GM12878 (cell line): ENCODE data around the gene KCNQ1OT1. TPM values are rescaled to one million over a fixed set of nuclear protein-coding genes. Genes with fewer than 3 reads are reported as not detected.

Source experiments
- ATAC-seq: fragments of 200-7000 bp; cut with Tn5 transposase; 3 replicates; pipeline ENCODE4 v1.9.1; 2020; ENCODE audit warnings: mild to moderate bottlenecking, moderate library complexity
- BruUV-seq: library from RNA; stranded (reverse); fragments of 400-500 nt; replicated peaks from 2 replicates; lab custom pipeline; 2021; lab: Mats Ljungman, UMichigan
- CTCF ChIA-PET: fragments of 300-600 bp; sonication (Branson Sonifier 250); formaldehyde crosslinking; extraction: SDS; loops from one replicate; lab custom pipeline; 2021; ENCODE audit warnings: inconsistent platforms; lab: Yijun Ruan, JAX
- POLR2A ChIA-PET: fragments of 350-600 bp; formaldehyde crosslinking; extraction: SDS; loops from one replicate; lab custom pipeline; 2021; ENCODE audit warnings: inconsistent platforms; lab: Charles Lee
- RAD21 ChIA-PET: fragments of 300-600 bp; sonication (Branson Sonifier 250); formaldehyde crosslinking; loops from one replicate; lab custom pipeline; 2023; ENCODE audit warnings: antibody characterized with exemption; ENCODE audit not compliant: unreplicated experiment; lab: Charles Lee
- SMC1A ChIA-PET: fragments of 300-600 bp; sonication (Branson Sonifier 250); formaldehyde crosslinking; loops from one replicate; lab custom pipeline; 2023; ENCODE audit not compliant: unreplicated experiment, uncharacterized antibody; lab: Charles Lee
- DNase-seq: peaks from one replicate; pipeline ENCODE4 v3.0.0-alpha.2; 2011; ENCODE audit warnings: low read depth, low spot score
- FAIRE-seq: peaks from 3 replicates; lab custom pipeline; 2011; peaks lifted over from hg19 to GRCh38; lab: Jason Lieb, UNC
- H2AFZ ChIP-seq: 2 replicates; pipeline ENCODE4 v1.6.0; 2011; ENCODE audit warnings: low read depth, low read length, control low read depth; ENCODE audit not compliant: control insufficient read depth
- H3K27ac ChIP-seq: 2 replicates; pipeline ENCODE4 v1.5.1; 2011; ENCODE audit warnings: control low read depth; ENCODE audit not compliant: control insufficient read depth, insufficient read depth
- H3K27me3 ChIP-seq, 2 experiments: replicated peaks in 1 of 2; 2 replicates each; pipeline versions ENCODE4 v1.6.0 to v1.6.1; 2011; ENCODE audit warnings: low read length in 1 of 2; ENCODE audit not compliant: control insufficient read depth in 2 of 2, insufficient read depth in 2 of 2
- H3K36me3 ChIP-seq, 2 experiments: 2 replicates each; pipeline ENCODE4 v1.5.1; 2011; ENCODE audit warnings: low read length in 1 of 2; ENCODE audit not compliant: control insufficient read depth in 2 of 2, insufficient read depth in 2 of 2
- H3K4me1 ChIP-seq: 2 replicates; pipeline ENCODE4 v1.6.1; 2011; ENCODE audit warnings: mild to moderate bottlenecking, low read length, moderate library complexity, mixed read lengths; ENCODE audit not compliant: control insufficient read depth, insufficient read depth
- H3K4me2 ChIP-seq: 2 replicates; pipeline ENCODE4 v1.6.0; 2011; ENCODE audit warnings: control low read depth; ENCODE audit not compliant: control insufficient read depth, insufficient read depth
- H3K4me3 ChIP-seq: fragments of 200-600 bp; sonication (generic); 2 replicates; pipeline ENCODE4 v1.5.1; 2016
- H3K79me2 ChIP-seq: 2 replicates; pipeline ENCODE4 v1.6.0; 2011; ENCODE audit warnings: low read length; ENCODE audit not compliant: control insufficient read depth, insufficient read depth
- H3K9ac ChIP-seq: 2 replicates; pipeline ENCODE4 v1.8.0; 2011; ENCODE audit warnings: low read length, control low read depth, mixed read lengths; ENCODE audit not compliant: control insufficient read depth, insufficient read depth
- H3K9me3 ChIP-seq: replicated peaks from 3 replicates; pipeline ENCODE4 v1.5.1; 2011; ENCODE audit warnings: mild to moderate bottlenecking, low read length; ENCODE audit not compliant: control insufficient read depth, insufficient read depth
- H4K20me1 ChIP-seq: 2 replicates; pipeline ENCODE4 v1.6.0; 2011; ENCODE audit not compliant: control insufficient read depth, insufficient read depth
- CEBPB ChIP-seq, 2 experiments: fragments of 150-350 bp in 1 of 2; IDR thresholded peaks; 2 replicates each; pipeline ENCODE4 v1.6.1; 2012 to 2014; ENCODE audit warnings: low read depth in 2 of 2, low read length in 2 of 2, borderline replicate concordance in 1 of 2, inconsistent platforms in 1 of 2
- DPF2 ChIP-seq: fragments of 450-650 bp; IDR thresholded peaks from 2 replicates; pipeline ENCODE4 v1.6.1; 2017; ENCODE audit warnings: mild to moderate bottlenecking
- FOXK2 ChIP-seq: fragments of 450-650 bp; IDR thresholded peaks from 2 replicates; pipeline ENCODE4 v1.6.1; 2017; ENCODE audit warnings: mild to moderate bottlenecking, moderate library complexity
- MEF2A ChIP-seq: IDR thresholded peaks from 2 replicates; pipeline ENCODE4 v1.6.1; 2011; ENCODE audit warnings: low read depth, mild to moderate bottlenecking, low read length, moderate library complexity; ENCODE audit not compliant: insufficient read depth
- NFYA ChIP-seq: IDR thresholded peaks from 2 replicates; pipeline ENCODE4 v1.6.1; 2011; ENCODE audit warnings: low read depth, mild to moderate bottlenecking, low read length, improper control_type of control experiment, borderline replicate concordance
- RB1 ChIP-seq: fragments of 450-650 bp; formaldehyde crosslinking; IDR thresholded peaks from 2 replicates; pipeline ENCODE4 v1.6.1; 2017; ENCODE audit warnings: mild to moderate bottlenecking, borderline replicate concordance
- SUPT20H ChIP-seq: IDR thresholded peaks from 2 replicates; pipeline ENCODE4 v1.6.1; 2011; ENCODE audit warnings: low read depth, mild to moderate bottlenecking, low read length, moderate library complexity, borderline replicate concordance; ENCODE audit not compliant: control insufficient read depth
- YBX1 ChIP-seq: fragments of 450-650 bp; IDR thresholded peaks from 2 replicates; pipeline ENCODE4 v1.6.1; 2016; ENCODE audit warnings: antibody characterized with exemption
- WGBS: methylation state at CpG from one replicate; pipeline ENCODE4 v1.1.6; 2016; ENCODE audit warnings: low lambda C conversion rate; ENCODE audit not compliant: insufficient replicate concordance, insufficient coverage; ENCODE audit errors: missing lambda C conversion rate; 5-methylcytosine and 5-hydroxymethylcytosine counted together
- in situ Hi-C: fragments of 300-500 bp; cut with MboI; formaldehyde crosslinking; loops from 9 replicates; pipeline ENCODE4 v1.14.3; 2018; ENCODE audit warnings: mixed read lengths
- intact Hi-C: fragments of 100-400 bp; cut with micrococcal nuclease; formaldehyde crosslinking; loops from one replicate; pipeline ENCODE4 v1.14.2; 2022; ENCODE audit not compliant: unreplicated experiment
- polyA plus RNA-seq, 11 experiments: library from polyadenylated mRNA; depleted of rRNA in 4 of 11; unstranded in 6 of 11; stranded (reverse) in 5 of 11; fragments of >200 nt; fragmentation: Nextera tagmentation in 4 of 11; fragmentation: Illumina TruSeq in 1 of 11; extraction: Ambion mirVana in 4 of 11; extraction: Trizol in 1 of 11; gene quantifications; 1 replicate in 1 of 11; 2 replicates in 10 of 11; pipeline versions ENCODE4 v1.2.1 to v1.2.3, GENCODE V29; 2011 to 2016; ENCODE audit warnings: inconsistent platforms in 2 of 11, missing spikeins in 2 of 11, low read depth in 1 of 11
- total RNA-seq, 4 experiments: library from RNA; depleted of rRNA in 3 of 4; stranded (reverse); fragments of >200 nt in 3 of 4; fragmentation: Illumina TruSeq in 1 of 4; extraction: Trizol in 1 of 4; gene quantifications; 2 replicates each; pipeline versions ENCODE4 v1.2.1 to v1.2.3, GENCODE V29; 2013 to 2021
- TF ChIP-seq, protein P1 (sequence below): fragments of 450-650 bp; IDR thresholded peaks from 2 replicates; pipeline ENCODE4 v1.6.1; 2017; ENCODE audit warnings: mild to moderate bottlenecking, moderate library complexity

KCNQ1OT1 gene
- total and polyA plus RNA-seq, 10 of the 15 experiments (the other 5 are each of a cell fraction or from before 2014, with no cell fraction given), result 0.02 to 1.6 (median 0.41) TPM

DNA sequence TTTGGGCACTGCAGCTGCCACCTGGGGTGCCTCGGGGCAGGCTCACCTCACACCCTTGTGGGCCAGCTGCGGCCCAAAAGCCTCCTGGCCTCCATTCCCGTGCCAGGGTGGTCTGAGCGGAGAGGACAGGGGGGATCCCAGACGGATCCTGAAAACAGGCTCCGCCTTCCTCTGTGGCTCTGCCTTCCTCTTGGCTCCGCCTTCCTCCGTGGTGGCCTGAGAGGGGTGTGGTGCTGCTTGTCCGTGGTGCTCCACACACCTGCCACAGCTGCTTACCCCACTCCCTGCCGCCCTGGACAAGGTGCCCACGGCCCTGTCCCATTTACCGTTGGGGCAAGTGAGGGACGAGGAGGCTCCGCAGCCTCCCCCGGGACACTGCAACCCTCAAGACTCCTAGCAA is 23.2 kb upstream of the KCNQ1OT1 start:
- intact Hi-C loops, result no loop called here
- POLR2A ChIA-PET, result no interaction called here
- Histone ChIP-seq H3K79me2 (no peaks in the 10 kb centered on the region), H2AFZ (no peak overlapping the region), H3K4me2 (no peak overlapping the region), H3K27ac (no peak overlapping the region), H3K4me1 (no peaks in the 10 kb centered on the region), H3K4me3 (no peak overlapping the region), H4K20me1 (no peaks in the 10 kb centered on the region), H3K9ac (no peak overlapping the region), H3K36me3 (no peaks in the 10 kb centered on the region), H3K9me3 (no peaks in the 10 kb centered on the region), H3K27me3 (peaks cover 2 to 3% of the 10 kb centered on the region in 2 experiments; a peak in 3 of 4 replicates)
- DNase-seq, result no peak
- WGBS, result 34% methylated on average over 15 of the region's 15 CpGs
- SMC1A ChIA-PET, result no interaction called here
- no peak for FAIRE-seq
- BruUV-seq, result no TSS peak
- no peak for TF ChIP-seq SUPT20H
- TF ChIP-seq FOXK2, result no peak
- TF ChIP-seq NFYA, result no peak
- no peak for TF ChIP-seq MEF2A
- TF ChIP-seq, protein P1, sequence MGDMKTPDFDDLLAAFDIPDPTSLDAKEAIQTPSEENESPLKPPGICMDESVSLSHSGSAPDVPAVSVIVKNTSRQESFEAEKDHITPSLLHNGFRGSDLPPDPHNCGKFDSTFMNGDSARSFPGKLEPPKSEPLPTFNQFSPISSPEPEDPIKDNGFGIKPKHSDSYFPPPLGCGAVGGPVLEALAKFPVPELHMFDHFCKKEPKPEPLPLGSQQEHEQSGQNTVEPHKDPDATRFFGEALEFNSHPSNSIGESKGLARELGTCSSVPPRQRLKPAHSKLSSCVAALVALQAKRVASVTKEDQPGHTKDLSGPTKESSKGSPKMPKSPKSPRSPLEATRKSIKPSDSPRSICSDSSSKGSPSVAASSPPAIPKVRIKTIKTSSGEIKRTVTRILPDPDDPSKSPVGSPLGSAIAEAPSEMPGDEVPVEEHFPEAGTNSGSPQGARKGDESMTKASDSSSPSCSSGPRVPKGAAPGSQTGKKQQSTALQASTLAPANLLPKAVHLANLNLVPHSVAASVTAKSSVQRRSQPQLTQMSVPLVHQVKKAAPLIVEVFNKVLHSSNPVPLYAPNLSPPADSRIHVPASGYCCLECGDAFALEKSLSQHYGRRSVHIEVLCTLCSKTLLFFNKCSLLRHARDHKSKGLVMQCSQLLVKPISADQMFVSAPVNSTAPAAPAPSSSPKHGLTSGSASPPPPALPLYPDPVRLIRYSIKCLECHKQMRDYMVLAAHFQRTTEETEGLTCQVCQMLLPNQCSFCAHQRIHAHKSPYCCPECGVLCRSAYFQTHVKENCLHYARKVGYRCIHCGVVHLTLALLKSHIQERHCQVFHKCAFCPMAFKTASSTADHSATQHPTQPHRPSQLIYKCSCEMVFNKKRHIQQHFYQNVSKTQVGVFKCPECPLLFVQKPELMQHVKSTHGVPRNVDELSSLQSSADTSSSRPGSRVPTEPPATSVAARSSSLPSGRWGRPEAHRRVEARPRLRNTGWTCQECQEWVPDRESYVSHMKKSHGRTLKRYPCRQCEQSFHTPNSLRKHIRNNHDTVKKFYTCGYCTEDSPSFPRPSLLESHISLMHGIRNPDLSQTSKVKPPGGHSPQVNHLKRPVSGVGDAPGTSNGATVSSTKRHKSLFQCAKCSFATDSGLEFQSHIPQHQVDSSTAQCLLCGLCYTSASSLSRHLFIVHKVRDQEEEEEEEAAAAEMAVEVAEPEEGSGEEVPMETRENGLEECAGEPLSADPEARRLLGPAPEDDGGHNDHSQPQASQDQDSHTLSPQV, result no peak
- no peak for TF ChIP-seq RB1
- TF ChIP-seq YBX1, result no peak
- no peak for TF ChIP-seq CEBPB (IDR thresholded peaks at IDR 0.05; ENCODE audit: borderline replicate concordance in 1 of 2, low read depth in 2 of 2, low read length in 2 of 2)
- no peak for TF ChIP-seq DPF2
- RAD21 ChIA-PET, result no interaction called here
- in situ Hi-C loops, result no loop called here
- no peak for ATAC-seq
- CTCF ChIA-PET, result no interaction called here
